Body of pancreas (tissue), 4 donors: Measurements from ENCODE around the gene EBF4. TPM values are rescaled to one million over a fixed set of nuclear protein-coding genes. Genes with fewer than 3 reads are reported as not detected.

Experiments used
- ATAC-seq: fragments of 150-250 bp; one replicate; pipeline ENCODE4 v1.9.1; 2016
- DNase-seq, 4 donors: peaks; one replicate each; pipeline ENCODE4 v3.0.0-alpha.2; 2019
- H3K27ac ChIP-seq, 4 donors: fragments of 200-600 bp; sonication (generic); 1 replicate in 3 of 4; 2 replicates in 1 of 4; pipeline versions ENCODE4 v1.5.1 to v1.6.1; 2016 to 2019; ENCODE audit warnings: mild to moderate bottlenecking in 1 of 4, mixed read lengths in 1 of 4, moderate library complexity in 1 of 4
- H3K27me3 ChIP-seq, 2 donors: fragments of 200-600 bp; sonication (generic); one replicate each; pipeline ENCODE4 v1.6.0; 2016; ENCODE audit warnings: mild to moderate bottlenecking in 1 of 2
- H3K36me3 ChIP-seq, 2 donors: fragments of 200-600 bp; sonication (generic); replicated peaks in 1 of 2; 2 replicates each; pipeline ENCODE4 v1.5.1; 2016; ENCODE audit warnings: low read depth in 2 of 2; ENCODE audit not compliant: insufficient read depth in 1 of 2
- H3K4me1 ChIP-seq: fragments of 200-600 bp; sonication (generic); one replicate; pipeline ENCODE4 v1.6.0; 2016
- H3K4me3 ChIP-seq, 2 donors: fragments of 200-600 bp; sonication (generic); 1 replicate in 1 of 2; 2 replicates in 1 of 2; pipeline ENCODE4 v1.5.1; 2016 to 2019
- H3K9me3 ChIP-seq, 3 donors: fragments of 200-600 bp; sonication (generic); 1 replicate in 2 of 3; 2 replicates in 1 of 3; pipeline ENCODE4 v1.5.1; 2016
- POLR2A ChIP-seq, 3 donors: fragments of 450-650 bp; IDR thresholded peaks; one replicate each; pipeline ENCODE4 v1.6.1; 2016; ENCODE audit warnings: antibody characterized with exemption in 3 of 3, mild to moderate bottlenecking in 2 of 3
- WGBS, 2 donors: methylation state at CpG; one replicate each; pipeline ENCODE4 v1.1.5; 2017; 5-methylcytosine and 5-hydroxymethylcytosine counted together
- intact Hi-C: fragments of 100-400 bp; cut with DNase I; formaldehyde crosslinking; loops from one replicate; pipeline ENCODE4 v1.15.1; 2023
- total RNA-seq, 2 donors: library from RNA; depleted of rRNA; stranded (reverse); fragments of >200 nt; gene quantifications; one replicate each; pipeline ENCODE4 v1.1.0, GENCODE V29; 2016
- TF ChIP-seq, protein P1 (sequence below), 7 experiments: fragments of 450-650 bp in 4 of 7; fragments of 200-600 bp in 3 of 7; sonication (generic) in 3 of 7; IDR thresholded peaks; one replicate each; pipeline ENCODE4 v1.5.1; 2016 to 2019; ENCODE audit warnings: antibody characterized with exemption in 7 of 7

The EBF4 gene
- total RNA-seq, 2 donors from 2014 or later: 9.6 to 13.0 TPM

DNA sequence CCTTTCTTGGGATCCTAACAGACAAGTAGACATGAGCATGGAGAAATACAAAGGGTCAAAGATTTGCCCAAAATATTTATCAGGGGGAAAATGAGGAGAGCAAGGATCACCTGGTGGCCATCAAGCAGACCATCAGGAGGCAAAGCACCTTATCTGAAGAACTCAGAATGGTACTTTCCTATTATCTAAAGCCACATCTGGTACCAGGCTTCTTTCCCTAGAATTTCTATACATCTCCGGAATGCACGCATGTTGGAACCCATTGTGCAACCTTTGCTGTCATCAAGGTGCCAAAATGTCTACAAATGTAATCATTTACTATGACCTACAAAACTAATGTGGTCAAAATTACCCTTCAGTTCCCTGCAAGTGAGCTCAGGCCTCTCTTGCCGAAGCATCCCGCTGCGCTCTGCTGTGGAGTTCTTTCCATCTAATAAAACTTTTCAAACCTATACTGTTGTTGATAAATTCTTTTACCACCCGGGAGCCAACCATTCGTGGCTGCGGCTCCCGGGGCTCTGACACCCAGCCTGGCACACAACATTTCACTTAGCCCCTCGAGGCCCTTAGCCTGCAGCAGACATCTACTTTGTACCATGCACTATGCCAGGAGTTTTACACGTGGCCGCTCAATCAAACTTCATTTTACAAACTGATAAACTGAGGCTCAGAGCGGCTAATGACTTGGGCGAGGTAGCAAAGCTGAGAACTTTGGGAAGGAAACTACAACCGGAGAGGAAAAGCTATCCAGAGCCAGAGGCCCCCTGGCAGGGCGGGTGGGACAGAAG lies 111.7 kb downstream of the EBF4 start:
- ATAC-seq: no peak
- Histone ChIP-seq H3K9me3 (no peaks in the 10 kb centered on the region), H3K36me3 (no peaks in the 10 kb centered on the region), H3K27ac (no peak overlapping the region), H3K27me3 (peaks cover 0 to 14% of the 10 kb centered on the region in 2 donors), H3K4me1 (peaks cover 23% of the 10 kb centered on the region), H3K4me3 (no peak overlapping the region)
- TF ChIP-seq, protein P1, sequence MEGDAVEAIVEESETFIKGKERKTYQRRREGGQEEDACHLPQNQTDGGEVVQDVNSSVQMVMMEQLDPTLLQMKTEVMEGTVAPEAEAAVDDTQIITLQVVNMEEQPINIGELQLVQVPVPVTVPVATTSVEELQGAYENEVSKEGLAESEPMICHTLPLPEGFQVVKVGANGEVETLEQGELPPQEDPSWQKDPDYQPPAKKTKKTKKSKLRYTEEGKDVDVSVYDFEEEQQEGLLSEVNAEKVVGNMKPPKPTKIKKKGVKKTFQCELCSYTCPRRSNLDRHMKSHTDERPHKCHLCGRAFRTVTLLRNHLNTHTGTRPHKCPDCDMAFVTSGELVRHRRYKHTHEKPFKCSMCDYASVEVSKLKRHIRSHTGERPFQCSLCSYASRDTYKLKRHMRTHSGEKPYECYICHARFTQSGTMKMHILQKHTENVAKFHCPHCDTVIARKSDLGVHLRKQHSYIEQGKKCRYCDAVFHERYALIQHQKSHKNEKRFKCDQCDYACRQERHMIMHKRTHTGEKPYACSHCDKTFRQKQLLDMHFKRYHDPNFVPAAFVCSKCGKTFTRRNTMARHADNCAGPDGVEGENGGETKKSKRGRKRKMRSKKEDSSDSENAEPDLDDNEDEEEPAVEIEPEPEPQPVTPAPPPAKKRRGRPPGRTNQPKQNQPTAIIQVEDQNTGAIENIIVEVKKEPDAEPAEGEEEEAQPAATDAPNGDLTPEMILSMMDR (IDR thresholded peaks at IDR 0.05): no peak
- no peak for TF ChIP-seq POLR2A (IDR thresholded peaks at IDR 0.05)
- DNase-seq: no peak
- intact Hi-C loops: no loop called here
- 35 to 39% methylated on average over 16 of the region's 16 CpGs for WGBS, 2 donors

DNA sequence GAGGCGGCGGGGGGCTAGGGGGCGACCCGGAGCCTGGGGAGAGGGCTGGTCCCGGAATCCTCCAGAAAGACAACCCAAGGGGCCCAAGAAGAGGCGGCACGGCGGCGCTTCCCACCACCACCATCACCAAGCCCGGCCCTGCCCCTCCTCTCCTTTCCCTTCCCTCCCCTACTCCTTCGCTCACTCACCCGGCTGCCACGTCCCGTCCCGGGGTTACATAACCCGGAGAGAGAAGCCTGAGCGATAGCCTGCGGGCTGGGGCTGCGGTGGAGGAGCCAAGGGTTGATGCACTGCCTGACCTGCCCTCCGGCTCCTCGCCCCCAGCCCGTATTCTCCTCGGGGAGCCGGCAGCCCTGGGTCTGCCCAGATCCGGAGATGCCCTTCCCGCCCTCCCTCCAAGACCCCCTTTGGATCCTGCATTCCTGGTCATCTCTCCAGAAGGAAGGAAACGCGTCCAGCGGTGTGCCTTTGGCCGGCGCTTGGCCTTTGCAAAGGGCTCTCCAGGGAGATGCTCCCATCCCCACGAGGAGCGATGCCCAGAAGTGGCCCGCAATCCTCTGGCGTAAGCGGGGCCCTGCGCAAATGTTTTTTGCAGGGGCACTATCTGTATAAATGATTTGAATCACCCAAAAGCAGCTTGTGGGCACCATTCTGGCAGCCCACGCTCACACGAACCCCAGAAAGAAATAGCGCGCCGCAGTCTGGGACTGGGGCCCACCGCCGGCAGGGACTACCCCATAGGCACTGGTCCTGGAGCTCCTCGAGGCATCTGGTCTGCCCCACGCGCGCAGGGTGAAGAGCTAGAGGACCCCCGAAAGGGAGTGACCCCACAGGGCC lies 112.5 kb downstream of the EBF4 start:
- intact Hi-C loops: no loop called here
- no peak for ATAC-seq
- H3K27me3 ChIP-seq: peaks cover 0 to 14% of the 10 kb centered on the region in 2 donors
- no peak for DNase-seq
- no peak overlapping the region for H3K27ac ChIP-seq
- TF ChIP-seq POLR2A (IDR thresholded peaks at IDR 0.05): no peak
- TF ChIP-seq, protein P1 (IDR thresholded peaks at IDR 0.05): no peak
- WGBS, 2 donors: 6 to 11% methylated on average over 14 to 49 of the region's 49 CpGs
- H3K4me1 ChIP-seq: peaks cover 15% of the 10 kb centered on the region
- H3K4me3 ChIP-seq: no peak overlapping the region
- H3K9me3 ChIP-seq: no peaks in the 10 kb centered on the region
- H3K36me3 ChIP-seq: no peaks in the 10 kb centered on the region

- H3K27ac ChIP-seq: no peak overlapping the region
- H3K36me3 ChIP-seq: no peaks in the 10 kb centered on the region
- 16 to 33% methylated on average over 8 to 13 of the region's 22 CpGs for WGBS, 2 donors
- H3K9me3 ChIP-seq: no peaks in the 10 kb centered on the region
- no peak overlapping the region for H3K4me3 ChIP-seq
- H3K4me1 ChIP-seq: peaks cover 8% of the 10 kb centered on the region
- TF ChIP-seq, protein P1 (IDR thresholded peaks at IDR 0.05): no peak
- no peak for TF ChIP-seq POLR2A (IDR thresholded peaks at IDR 0.05)
- intact Hi-C loops: no loop called here
- no peak for DNase-seq
- H3K27me3 ChIP-seq: peaks cover 0 to 9% of the 10 kb centered on the region in 2 donors
- ATAC-seq: no peak
Observed at GRCh38 chr20:2805689-2806350, 113.2 kb downstream of the EBF4 start.

DNA sequence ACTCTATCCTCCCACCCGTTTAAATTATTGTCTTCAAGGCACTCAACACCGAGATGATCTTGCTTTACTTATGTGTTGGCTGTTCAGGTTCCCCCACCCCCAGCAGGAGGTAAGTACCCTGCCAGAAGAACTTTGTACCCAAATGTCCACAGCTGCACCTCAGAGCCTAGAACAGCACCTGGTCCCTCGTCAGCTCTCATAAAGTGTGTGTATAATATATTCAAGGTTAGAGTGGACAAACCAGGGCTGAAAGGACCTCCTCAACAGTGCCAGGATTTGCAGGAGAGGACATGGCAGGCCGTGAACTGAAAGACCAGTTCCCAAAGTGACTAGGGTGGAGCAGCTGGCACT lies 113.7 kb downstream of the EBF4 start:
- peaks cover 0 to 7% of the 10 kb centered on the region in 2 donors for H3K27me3 ChIP-seq
- no peaks in the 10 kb centered on the region for H3K36me3 ChIP-seq
- H3K9me3 ChIP-seq: no peaks in the 10 kb centered on the region
- H3K4me1 ChIP-seq: peaks cover 2% of the 10 kb centered on the region
- DNase-seq: no peak
- no peak overlapping the region for H3K4me3 ChIP-seq
- ATAC-seq: no peak
- TF ChIP-seq, protein P1 (IDR thresholded peaks at IDR 0.05): no peak
- TF ChIP-seq POLR2A (IDR thresholded peaks at IDR 0.05): no peak
- intact Hi-C loops: no loop called here
- 16 to 28% methylated on average over 4 of the region's 4 CpGs for WGBS, 2 donors
- no peak overlapping the region for H3K27ac ChIP-seq
